HG03342 (cell line): Measurements from ENCODE around the gene CGB3.

Source experiments
- ATAC-seq: cut with Tn5 transposase; IDR thresholded peaks from one replicate; pipeline ENCODE4 v1.9.1; 2021; ENCODE audit warnings: mild to moderate bottlenecking, moderate library complexity; ENCODE audit not compliant: unreplicated experiment

The CGB3 gene

DNA sequence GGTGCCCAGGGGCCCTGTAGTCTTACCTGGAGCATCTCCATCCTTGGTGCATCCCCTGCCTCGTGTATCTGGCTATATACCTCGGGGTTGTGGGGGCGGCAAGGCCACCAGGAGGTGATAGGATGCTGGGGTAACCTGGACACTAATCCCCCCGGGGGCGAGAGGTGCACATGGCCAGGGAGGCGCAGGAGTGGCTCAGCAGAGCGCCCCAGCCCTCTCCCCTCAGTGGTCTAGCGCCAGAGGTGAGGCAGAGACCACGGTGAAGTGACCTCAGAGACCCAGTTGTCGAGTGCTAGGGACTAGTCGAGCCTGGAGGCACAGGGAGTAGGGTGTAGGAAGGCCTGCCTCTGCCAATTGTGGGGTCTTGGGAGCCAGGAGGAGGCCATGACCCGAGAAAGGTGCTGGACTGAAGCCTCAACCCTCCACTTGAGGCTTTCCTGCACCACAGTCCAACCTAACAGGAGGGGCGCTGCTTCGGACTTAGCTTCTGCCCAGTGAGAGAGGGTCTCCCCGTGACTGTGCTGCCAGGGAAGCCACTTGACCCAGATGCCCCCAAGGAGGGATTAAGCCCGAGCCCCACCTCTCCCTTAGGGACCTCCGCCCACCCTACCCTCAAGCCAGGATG, 7.0 kb downstream of the CGB3 start, which contains the start of gene LHB:
LHB (minus strand) TSS at position 51 of the 625 bp plus-strand sequence; CDS start at position 41, 10 bp downstream.
- ATAC-seq: no peak

DNA sequence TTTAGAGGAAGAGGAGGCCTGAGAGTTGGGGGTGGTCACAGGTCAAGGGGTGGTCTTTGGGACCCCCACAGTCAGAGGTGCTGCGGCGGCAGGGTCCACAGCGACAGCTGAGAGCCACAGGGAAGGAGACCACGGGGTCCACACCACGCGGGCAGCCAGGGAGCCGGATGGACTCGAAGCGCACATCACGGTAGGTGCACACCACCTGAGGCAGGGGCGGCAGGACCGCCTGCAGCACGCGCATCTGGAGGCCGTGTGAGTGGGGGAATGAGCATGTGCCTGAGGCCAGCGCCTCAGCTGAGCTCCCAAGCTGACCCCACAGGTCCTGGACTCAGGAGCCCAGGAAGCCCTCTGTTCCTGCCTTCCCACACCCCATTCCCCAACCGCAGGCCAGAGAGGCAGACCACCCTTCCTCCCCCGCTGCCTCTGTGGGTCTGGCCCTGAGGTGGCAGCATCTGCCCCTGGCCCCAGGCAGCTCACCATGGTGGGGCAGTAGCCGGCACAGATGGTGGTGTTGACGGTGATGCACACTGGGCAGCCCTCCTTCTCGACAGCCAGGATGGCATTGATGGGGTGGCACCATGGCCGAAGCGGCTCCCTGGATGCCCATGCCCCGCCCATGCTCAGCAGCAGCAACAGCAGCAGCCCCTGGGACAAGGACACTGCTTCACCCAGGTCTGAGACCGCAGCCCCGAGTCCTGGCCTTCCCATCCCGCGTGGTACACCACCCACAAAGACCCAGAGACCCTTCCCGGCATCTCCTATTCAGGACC, 7.9 kb downstream of the CGB3 start:
- ATAC-seq: no peak

DNA sequence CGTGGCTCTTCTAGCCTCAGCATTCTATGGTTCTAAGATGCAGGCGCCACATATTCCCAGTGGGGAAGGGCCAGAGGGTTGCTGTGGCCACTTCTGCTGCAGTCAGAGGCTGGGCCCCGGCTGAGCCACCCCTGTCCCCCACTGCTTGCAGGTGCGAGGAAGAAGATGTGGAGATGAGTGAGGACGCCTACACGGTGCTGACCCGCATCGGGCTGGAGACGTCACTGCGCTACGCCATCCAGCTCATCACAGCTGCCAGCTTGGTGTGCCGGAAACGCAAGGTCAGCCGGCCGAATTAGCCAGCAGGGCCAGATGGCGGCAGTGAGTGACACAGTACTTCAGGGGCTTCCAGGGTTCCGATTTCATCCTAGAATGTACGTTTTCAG, 9.3 kb downstream of the CGB3 start:
- no peak for ATAC-seq

DNA sequence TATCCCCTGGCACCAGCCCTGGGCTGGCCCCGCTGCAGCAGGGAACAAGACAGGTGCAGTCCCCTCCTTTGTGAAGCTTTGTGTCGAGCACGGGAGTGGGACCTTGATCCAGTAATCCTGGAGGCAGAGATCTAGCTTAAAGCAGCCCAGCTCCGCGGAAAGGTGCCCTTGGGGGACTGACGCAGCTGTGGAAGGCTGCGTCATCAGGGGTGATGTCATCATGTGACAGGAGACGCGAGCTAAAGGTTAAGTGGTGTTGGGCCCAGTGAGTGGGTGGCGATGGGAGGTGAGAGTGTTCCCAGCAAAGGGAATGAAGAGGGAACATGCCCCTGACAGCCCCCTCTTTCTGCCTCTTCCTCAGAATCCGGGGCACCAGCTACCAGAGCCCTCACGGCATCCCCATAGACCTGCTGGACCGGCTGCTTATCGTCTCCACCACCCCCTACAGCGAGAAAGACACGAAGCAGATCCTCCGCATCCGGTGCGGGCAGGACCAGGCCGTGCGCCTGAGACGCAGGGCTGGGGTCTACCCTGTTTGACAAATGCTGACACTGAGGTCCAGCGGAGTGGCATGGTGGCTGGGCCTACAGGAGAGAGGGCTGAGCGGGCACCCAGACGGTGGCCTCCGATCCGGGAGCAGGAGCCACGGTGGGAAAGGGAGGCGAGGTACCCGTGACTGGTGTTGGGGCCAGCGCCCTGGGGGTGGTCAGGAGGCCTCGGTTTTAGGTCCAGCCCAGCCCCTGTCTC, 9.8 kb downstream of the CGB3 start:
- ATAC-seq: no peak

DNA sequence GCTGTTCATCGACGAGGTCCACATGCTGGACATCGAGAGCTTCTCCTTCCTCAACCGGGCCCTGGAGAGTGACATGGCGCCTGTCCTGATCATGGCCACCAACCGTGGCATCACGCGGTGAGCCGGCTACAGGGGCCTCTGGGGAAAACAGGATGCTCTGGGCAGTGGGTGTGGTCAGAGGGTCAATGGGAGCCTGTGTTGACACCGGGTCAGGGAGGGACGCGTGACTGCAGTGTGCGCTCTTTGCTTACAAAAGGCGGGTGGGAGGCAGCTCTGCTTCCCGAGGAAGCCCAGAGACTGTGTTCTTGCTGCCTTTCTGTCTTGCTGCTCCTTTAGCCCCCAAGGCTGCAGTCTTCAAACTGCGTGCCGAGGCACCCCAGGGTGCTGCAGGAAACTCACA, 12.9 kb downstream of the CGB3 start:
- ATAC-seq: no peak

DNA sequence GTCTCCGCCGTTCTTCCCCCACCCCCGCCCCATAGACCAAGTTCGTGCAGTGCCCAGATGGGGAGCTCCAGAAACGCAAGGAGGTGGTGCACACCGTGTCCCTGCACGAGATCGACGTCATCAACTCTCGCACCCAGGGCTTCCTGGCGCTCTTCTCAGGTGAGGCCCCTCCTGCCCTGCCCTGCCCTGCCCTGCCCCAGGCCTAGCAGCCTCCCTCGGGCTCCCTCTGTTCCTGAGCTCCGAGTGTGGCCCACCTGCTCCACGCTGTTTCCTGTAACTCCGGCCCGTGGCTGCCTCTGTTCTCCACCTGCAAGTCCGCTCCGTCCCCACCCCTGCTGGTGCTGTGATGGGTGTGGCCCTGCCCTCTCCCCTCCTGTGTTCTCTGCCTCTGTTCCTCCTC, 13.7 kb downstream of the CGB3 start:
- no peak for ATAC-seq

DNA sequence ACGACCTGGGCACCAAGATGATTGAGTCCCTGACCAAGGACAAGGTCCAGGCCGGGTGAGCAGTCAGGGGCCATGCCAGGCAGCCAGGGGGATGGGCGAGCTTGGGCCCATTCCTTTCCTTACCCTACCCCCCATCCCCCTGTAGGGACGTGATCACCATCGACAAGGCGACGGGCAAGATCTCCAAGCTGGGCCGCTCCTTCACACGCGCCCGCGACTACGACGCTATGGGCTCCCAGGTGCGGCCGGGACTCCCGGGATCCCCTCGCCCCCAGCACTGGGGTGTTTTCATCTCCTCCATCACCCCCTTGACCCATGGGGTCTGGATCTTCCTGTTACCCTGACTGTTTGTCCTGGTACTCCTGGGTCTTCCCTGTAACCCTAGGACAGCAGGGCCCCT, 14.3 kb downstream of the CGB3 start:
- ATAC-seq: no peak

DNA sequence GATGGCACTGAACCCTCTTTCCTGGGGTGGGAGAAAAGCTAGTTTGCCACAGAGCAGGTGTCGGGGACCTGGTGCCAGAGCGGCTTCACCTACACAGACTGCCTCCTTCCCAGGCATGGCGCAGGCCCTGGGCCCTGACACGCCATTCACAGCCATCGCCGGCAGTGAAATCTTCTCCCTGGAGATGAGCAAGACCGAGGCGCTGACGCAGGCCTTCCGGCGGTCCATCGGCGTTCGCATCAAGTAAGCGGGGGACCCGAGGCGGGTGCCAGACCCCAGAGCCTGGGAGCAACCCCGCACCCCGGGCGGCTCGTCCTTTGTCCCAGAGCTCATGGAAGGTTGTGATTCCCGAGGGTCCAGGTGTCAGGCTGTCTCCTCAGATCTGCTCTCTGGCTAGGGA, 17.2 kb downstream of the CGB3 start:
- ATAC-seq: no peak

DNA sequence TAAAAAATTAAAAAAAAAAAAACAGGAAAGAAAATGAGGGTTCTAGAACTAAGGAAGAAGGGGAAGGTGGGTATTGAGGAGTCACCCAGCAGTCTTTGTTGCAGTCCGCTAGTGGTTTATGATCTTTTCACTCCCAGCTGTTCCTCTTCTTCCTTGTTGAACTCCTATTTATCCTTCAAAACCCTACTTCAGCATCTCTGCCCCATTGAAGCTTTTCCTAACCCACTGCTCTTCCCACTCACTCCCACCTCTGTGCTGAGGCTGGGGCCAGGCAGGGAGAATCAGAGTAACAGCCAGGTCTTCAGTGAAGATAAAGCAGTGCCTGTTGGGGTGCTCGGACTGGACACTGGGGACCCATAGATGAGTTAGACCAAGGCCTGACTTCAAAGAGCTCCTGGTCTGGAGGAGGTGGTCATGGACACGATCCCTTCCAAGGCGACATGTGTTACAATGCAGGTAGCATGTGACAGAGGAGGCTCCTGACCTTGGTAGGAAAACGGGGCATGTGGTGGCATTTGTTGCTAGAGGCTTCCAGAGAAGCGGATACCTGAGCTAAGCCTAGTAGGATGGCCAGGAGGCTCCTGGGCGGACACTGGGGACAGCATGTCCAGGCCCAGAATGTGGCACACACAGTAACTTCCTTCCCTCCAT, 19.0 kb downstream of the CGB3 start:
- no peak for ATAC-seq

DNA sequence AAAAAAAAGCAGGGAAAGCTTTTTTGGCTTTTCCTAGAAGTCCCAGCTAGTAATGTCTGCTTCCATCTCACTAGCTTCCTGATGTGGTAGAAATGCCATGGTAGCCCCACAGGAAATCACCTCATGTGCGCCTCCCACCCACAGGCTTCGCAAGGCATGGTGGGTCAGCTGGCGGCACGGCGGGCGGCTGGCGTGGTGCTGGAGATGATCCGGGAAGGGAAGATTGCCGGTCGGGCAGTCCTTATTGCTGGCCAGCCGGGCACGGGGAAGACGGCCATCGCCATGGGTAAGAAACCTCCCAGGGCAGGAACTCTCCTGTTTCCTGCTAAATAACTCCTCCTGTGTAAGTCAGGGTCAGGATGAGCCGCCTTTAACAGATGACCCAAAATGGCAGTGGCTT, 20.0 kb downstream of the CGB3 start:
- ATAC-seq: no peak

DNA sequence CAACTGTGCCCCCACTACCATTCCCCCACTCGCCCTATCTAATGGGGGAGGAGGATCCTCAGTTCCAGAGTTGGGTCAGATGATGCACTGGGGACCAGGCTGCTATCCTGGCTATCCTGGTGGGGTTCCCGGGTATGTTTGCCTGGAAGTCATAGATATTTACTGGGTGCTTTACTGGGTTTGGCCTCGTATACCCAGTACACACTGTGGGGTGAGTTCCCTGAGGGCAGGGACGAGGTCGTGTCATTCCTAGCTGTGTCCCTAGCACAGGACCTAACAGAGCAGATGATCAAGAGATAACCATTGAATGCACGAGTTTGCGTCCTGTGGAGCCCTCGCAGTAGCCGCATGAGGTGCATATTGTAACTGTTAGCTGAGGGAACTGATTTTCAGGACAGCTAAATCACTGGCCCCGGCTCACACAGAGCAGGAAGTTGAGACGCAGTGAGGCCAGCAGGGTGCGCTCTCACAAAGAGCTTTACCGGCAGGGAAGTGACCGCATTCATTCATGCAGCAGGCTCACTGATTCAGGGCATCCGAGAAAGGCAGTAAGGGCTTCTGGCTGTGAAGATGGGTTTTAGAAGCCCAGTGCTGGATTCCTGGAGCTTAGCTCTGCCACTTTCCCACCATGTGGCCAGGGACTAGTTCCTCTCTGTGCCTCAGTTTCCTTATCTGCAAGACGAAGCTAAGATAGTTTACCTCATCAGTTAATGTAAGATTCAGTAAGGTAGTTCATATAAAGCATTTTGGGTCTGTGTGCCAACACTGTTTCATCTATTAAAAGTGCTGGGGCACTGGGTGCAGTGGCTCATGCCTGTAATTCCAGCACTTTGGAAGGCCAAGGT, 24.4 kb downstream of the CGB3 start:
- ATAC-seq: no peak

DNA sequence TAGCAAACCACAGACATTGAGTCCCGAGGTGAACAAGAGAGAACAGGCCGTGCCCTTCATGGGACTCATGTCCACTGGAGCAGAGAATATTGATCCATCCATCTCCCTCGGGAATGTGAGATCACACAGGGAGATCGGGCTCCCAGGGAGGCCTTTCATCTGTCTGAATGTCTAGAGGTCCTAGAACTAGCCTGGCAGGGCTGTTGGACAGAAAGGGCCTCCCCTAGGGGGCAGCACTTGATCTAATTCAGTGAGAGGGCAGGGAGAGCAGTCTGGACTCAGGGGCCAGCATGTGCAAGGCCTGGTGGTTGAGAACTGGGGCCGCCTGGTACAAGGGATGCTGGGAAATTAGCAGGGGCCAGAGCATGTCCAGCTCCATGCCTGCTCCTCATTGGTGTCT, 26.2 kb downstream of the CGB3 start:
- no peak for ATAC-seq

DNA sequence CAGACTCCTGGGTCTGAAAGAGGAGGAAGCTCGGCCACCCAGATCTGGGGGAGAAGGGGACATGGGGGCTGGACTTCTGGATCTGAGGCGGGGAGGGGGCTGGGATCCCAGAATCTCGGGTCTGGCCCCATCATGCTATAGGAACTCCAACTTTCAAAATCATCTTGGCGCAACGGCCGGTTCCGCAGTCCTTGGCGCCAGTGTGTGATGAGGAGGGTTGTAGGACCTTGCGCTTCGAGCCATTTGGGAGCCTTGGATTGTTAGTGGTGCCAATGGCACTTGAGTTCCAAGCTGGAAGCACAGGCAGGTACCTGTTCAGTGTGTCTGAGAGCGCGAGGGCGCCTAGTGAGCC, 30.1 kb downstream of the CGB3 start:
- no peak for ATAC-seq

DNA sequence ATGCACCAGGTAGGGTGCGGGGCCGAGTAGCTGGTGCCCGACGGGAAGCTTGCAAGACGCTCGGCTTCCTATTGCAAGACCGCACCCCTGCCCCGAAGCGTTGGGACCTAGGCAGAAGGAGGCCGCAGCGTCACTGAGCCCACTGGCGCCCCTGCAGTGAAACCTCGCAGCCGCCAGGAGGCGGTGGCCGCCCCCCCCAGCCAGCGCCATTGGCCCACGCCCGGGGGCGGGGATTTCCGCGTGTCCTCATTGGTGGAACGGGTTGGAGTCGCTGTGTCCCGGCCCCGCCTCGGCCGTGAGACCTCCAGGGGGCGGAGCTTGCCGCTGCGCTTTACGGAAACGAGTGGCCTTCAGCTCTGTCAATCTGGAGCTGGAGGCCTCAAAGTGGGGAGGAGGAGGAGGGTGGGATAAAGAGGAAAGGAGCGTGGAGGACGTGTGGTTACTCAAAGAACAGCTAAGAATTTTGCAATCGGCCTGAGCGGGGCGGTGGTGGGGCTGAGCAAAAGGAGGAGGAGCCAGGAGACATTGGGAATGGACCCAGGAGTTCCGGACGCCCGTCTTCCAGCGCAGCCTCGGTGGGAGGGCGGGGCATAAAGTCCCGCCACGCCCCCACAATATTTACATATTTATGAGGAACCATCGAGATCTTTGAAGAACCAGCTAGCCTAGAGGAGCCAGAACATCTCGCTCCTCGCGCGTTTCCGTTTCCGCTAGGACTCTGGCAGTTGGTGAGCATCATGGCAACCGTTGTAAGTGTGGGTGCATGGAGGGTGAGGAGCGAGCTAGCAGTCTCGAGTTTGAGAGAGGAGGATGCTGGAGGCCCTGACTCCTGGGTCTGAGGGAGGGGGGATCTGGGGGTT, 30.7 kb downstream of the CGB3 start, which contains the start of the genes GYS1 and RUVBL2:
GYS1 (minus strand) TSS at position 135 of the 860 bp plus-strand sequence. CDS start 197 bp downstream, outside the sequence.
RUVBL2 (plus strand) TSS at position 713 of the 860 bp plus-strand sequence; CDS start at position 738, 25 bp downstream.
- peak; percentile 81 for ATAC-seq

DNA sequence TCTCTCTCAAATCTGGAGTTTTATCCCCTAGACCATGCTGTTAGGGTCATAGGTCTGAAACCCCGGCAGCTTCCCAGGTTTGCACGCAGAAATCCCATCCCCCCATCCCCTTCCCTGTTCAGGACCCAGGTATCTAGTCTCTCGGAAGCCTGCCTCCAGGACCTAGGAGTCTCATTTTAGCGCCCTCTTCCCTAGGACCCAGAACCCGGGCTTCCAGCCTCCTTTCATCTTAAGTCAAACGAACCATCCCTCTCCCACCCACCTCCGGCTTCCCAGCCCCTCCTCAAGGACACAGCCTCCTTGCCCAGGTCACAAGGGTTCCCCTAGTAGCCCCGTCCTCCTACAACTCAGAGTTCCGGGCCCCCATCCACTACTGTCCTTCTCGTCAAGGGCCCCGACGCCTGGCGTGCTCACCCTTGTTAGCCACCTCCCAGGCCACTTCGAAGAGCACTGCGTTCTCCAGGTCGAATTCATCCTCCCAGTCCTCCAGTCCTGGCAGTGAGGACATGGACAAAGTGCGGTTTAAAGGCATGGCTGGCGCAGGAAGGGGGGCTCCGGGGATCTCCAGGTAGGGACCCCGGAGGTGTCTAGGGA, 31.5 kb downstream of the CGB3 start:
- no peak for ATAC-seq

DNA sequence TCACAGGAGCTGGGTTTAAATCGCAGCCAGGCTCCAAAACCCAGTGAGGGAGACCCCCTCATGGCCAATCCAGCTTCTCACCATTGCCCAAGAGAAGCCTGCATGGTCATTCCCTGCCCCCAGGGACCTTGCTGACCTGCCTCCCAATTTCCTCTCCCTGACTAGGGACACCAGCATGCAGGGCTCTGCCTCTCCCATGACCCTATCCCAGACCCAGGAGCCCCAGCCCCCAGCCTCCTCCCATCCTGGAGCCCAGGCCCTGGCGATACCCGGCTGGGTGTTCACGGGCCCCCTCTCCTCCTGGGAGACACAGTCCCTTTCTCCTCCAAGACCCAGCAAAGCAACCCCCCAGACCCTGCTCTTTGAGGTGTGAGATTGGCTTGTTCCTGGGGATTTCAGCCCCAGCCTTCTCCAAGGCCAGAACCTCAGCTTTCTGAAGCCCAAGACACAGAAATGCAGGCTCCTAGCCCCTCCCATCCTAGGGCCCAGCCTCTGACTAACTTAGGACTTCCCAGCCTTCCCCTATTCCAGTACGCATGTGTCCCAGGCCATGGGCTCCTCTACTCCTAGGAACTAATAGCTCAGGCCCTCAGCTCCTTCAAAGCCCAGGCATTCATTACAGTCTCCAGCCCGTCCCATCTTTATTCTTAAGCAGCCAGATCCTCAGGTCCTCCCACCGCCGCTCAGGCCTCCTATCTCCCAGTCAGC, 32.1 kb downstream of the CGB3 start:
- no peak for ATAC-seq

DNA sequence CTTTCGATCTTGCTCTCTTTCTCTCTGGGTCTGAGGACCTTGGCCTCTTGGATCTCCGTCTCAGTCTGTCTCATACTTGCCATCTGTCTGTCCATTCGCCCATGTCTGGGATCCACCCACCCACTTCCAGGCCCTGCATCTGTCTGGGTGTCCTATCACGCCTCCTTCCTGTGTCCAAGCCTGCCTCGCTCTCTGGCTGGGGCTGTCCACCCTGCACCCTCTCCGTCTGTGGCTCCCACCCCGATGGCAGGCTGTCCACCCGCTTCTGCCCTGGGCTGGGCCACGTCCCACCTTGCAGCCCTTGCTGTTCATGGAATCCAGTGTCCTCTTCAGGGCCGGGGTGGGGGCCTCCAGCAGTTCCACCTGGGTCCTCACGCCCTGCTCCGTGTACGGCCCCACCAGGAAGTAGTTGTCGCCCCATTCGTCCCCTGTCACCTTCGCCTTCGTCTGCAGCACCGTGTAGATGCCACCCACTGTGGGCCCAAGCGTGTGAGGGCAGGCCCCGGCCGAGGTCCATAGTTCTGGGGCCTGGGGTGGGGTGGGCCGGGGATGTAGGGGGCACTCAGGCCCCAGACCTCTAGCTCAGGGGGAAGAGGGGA, 33.0 kb downstream of the CGB3 start:
- ATAC-seq: no peak

DNA sequence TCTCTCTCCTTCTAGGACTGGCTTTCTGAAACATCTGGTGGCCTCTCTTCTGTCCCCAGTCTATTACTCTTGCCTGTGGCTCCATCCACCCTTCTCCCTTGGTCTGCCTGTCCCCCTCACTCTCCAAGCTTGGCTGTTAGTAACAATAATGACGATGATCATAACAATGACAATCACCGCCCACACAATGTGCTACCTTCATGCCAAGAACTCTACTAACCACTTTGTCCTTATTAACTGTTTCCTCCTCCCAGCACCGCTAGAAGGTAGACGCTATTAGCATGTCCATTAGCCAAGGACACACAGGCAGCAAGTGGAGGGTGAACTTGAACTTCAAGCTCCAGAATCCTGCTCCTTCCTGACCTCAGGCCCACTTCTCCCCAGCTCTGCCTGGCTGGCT, 33.7 kb downstream of the CGB3 start:
- ATAC-seq: no peak
